Measurements from ENCODE around the gene ADAMTS12.

The ADAMTS12 gene

GRCh38 chr5:33507426-33507825, 384.4 kb downstream of the ADAMTS12 start:
- no peak for TF ChIP-seq ZFX (IDR thresholded peaks at IDR 0.05)
- TF ChIP-seq CTCF (conservative IDR thresholded peaks at IDR 0.05): no peak
- no peak overlapping the region for H3K27ac ChIP-seq

- TF ChIP-seq ZFX (IDR thresholded peaks at IDR 0.05) (no peak), CTCF (conservative IDR thresholded peaks at IDR 0.05) (no peak)
- H3K27ac ChIP-seq: no peak overlapping the region; the same call in 1 of the 2 replicates
Observed at GRCh38 chr5:33504570-33504969, 387.2 kb downstream of the ADAMTS12 start.

- H3K27ac ChIP-seq: no peak overlapping the region
- TF ChIP-seq ZFX (IDR thresholded peaks at IDR 0.05): no peak
- TF ChIP-seq CTCF (conservative IDR thresholded peaks at IDR 0.05): no peak
Observed at GRCh38 chr5:33501899-33502298, 389.9 kb downstream of the ADAMTS12 start.

GRCh38 chr5:33501260-33501659, 390.5 kb downstream of the ADAMTS12 start:
- H3K27ac ChIP-seq: no peak overlapping the region
- TF ChIP-seq ZFX (IDR thresholded peaks at IDR 0.05) (no peak), CTCF (conservative IDR thresholded peaks at IDR 0.05) (no peak)

GRCh38 chr5:33494466-33494865, 397.3 kb downstream of the ADAMTS12 start:
- no peak overlapping the region for H3K27ac ChIP-seq
- no peak for TF ChIP-seq CTCF (conservative IDR thresholded peaks at IDR 0.05)
- no peak for TF ChIP-seq ZFX (IDR thresholded peaks at IDR 0.05)

- TF ChIP-seq ZFX (IDR thresholded peaks at IDR 0.05) (no peak), CTCF (conservative IDR thresholded peaks at IDR 0.05) (no peak)
- H3K27ac ChIP-seq: no peak overlapping the region
Observed at GRCh38 chr5:33491941-33492340, 399.8 kb downstream of the ADAMTS12 start.

- TF ChIP-seq ZFX (IDR thresholded peaks at IDR 0.05) (no peak), CTCF (conservative IDR thresholded peaks at IDR 0.05) (no peak; the same call in 1 of the 2 replicates)
- H3K27ac ChIP-seq: no peak overlapping the region
Observed at GRCh38 chr5:33490071-33490665, 401.6 kb downstream of the ADAMTS12 start.
